ENCODE measurements around the gene HIPK4. TPM values are rescaled to one million over a fixed set of nuclear protein-coding genes. Genes with fewer than 3 reads are reported as not detected.

HIPK4 gene
- total RNA-seq, 2 experiments from 2014 or later: not detected

- CTCF ChIA-PET (ENCODE audit: unreplicated experiment): no interaction called here
- BruUV-seq (replicated peaks): no TSS peak
- POLR2A ChIA-PET: interaction anchor here (1.2 kb wide), 1 partner anchor 10 kb away, joined by 3 read pairs; no protein-coding TSS in a partner anchor
These were observed 437 bp downstream of the HIPK4 start for GRCh38 chr19:40389404-40390083.

GRCh38 chr19:40388481-40388880 lies 1.5 kb downstream of the HIPK4 start:
- no peak overlapping the region for H3K4me3 ChIP-seq (ENCODE audit: low read depth, low read length, poor library complexity, severe bottlenecking)

More at GRCh38 chr19:40389404-40390083, 437 bp downstream of the HIPK4 start:
- Histone ChIP-seq H3K4me3 (ENCODE audit: low read depth, low read length, poor library complexity, severe bottlenecking) (no peak overlapping the region), H3K27ac (ENCODE audit: low read depth, low read length, poor library complexity, severe bottlenecking) (no peak overlapping the region), H4K20me1 (ENCODE audit: insufficient read depth, low read length) (no peaks in the 10 kb centered on the region), H3K36me3 (ENCODE audit: insufficient read depth, low read length) (no peaks in the 10 kb centered on the region), H3K4me1 (ENCODE audit: insufficient read depth, low read length, poor library complexity, severe bottlenecking) (no peaks in the 10 kb centered on the region), H3K9me3 (ENCODE audit: low read length) (no peaks in the 10 kb centered on the region), H3K4me2 (ENCODE audit: low read length) (no peak overlapping the region), H3K79me2 (ENCODE audit: insufficient read depth, low read depth, low read length) (no peaks in the 10 kb centered on the region), H3K9me2 (ENCODE audit: insufficient read depth, low read length) (no peaks in the 10 kb centered on the region), H2AFZ (ENCODE audit: low read length) (no peak overlapping the region)
- intact Hi-C loops (cut with micrococcal nuclease; ENCODE audit: unreplicated experiment): no loop called here
- no peak for DNase-seq (ENCODE audit: low spot score)
- TF ChIP-seq CTCF (conservative IDR thresholded peaks at IDR 0.05; ENCODE audit: low read length): no peak
- no peak for TF ChIP-seq EZH2phosphoT487 (IDR thresholded peaks at IDR 0.05; ENCODE audit: borderline replicate concordance, low read depth, low read length)

More at GRCh38 chr19:40388481-40388880, 1.5 kb downstream of the HIPK4 start:
- no peaks in the 10 kb centered on the region for H3K9me2 ChIP-seq (ENCODE audit: insufficient read depth, low read length)
- H3K27ac ChIP-seq (ENCODE audit: low read depth, low read length, poor library complexity, severe bottlenecking): no peak overlapping the region
- BruUV-seq (replicated peaks): no TSS peak
- no peak overlapping the region for H2AFZ ChIP-seq (ENCODE audit: low read length)
- POLR2A ChIA-PET: interaction anchor here (1.2 kb wide), 1 partner anchor 9 kb away, joined by 3 read pairs; no protein-coding TSS in a partner anchor
- H3K4me1 ChIP-seq (ENCODE audit: insufficient read depth, low read length, poor library complexity, severe bottlenecking): no peaks in the 10 kb centered on the region
- intact Hi-C loops (cut with micrococcal nuclease; ENCODE audit: unreplicated experiment): no loop called here
- no peaks in the 10 kb centered on the region for H3K36me3 ChIP-seq (ENCODE audit: insufficient read depth, low read length)
- CTCF ChIA-PET (ENCODE audit: unreplicated experiment): no interaction called here
- TF ChIP-seq CTCF (conservative IDR thresholded peaks at IDR 0.05; ENCODE audit: low read length): no peak
- TF ChIP-seq EZH2phosphoT487 (IDR thresholded peaks at IDR 0.05; ENCODE audit: borderline replicate concordance, low read depth, low read length): no peak
- no peaks in the 10 kb centered on the region for H4K20me1 ChIP-seq (ENCODE audit: insufficient read depth, low read length)
- H3K9me3 ChIP-seq (ENCODE audit: low read length): no peaks in the 10 kb centered on the region
- H3K79me2 ChIP-seq (ENCODE audit: insufficient read depth, low read depth, low read length): no peaks in the 10 kb centered on the region
- no peak overlapping the region for H3K4me2 ChIP-seq (ENCODE audit: low read length)
- no peak for DNase-seq (ENCODE audit: low spot score)
